HepG2 (cell line): ENCODE measurements around the gene MEF2D. TPM values are rescaled to one million over a fixed set of nuclear protein-coding genes. Genes with fewer than 3 reads are reported as not detected.
A peak's percentile ranks its signal among the peaks of the same experiment; 100 is the strongest.

Source experiments
- CHD2 ChIP-seq: IDR thresholded peaks from 2 replicates; pipeline ENCODE4 v1.6.1; 2011; ENCODE audit warnings: low read depth, low read length, improper control_type of control experiment
- GTF3A ChIP-seq: sonication (generic); formaldehyde crosslinking; conservative IDR thresholded peaks from 2 replicates; pipeline ENCODE4 v1.4.0; 2020; ENCODE audit warnings: mild to moderate bottlenecking, missing genetic modification reagents
- MXD4 ChIP-seq: IDR thresholded peaks from 2 replicates; pipeline ENCODE4 v1.6.1; 2016; ENCODE audit warnings: mild to moderate bottlenecking, missing biosample characterization, missing genetic modification reagents
- NFRKB ChIP-seq: fragments of 450-650 bp; IDR thresholded peaks from 2 replicates; pipeline ENCODE4 v1.6.1; 2017
- PPARG ChIP-seq: conservative IDR thresholded peaks from 2 replicates; pipeline ENCODE4 v1.6.1; 2016; ENCODE audit warnings: missing biosample characterization, missing genetic modification reagents
- SIN3A ChIP-seq: IDR thresholded peaks from 2 replicates; pipeline ENCODE4 v1.6.1; 2011; ENCODE audit warnings: low read depth, mild to moderate bottlenecking, control low read depth, low read length, borderline replicate concordance
- SSRP1 ChIP-seq: IDR thresholded peaks from 2 replicates; pipeline ENCODE4 v1.6.1; 2016; ENCODE audit warnings: control low read depth
- ZBTB7B ChIP-seq: sonication (generic); formaldehyde crosslinking; IDR thresholded peaks from 2 replicates; pipeline ENCODE4 v1.4.0; 2020; ENCODE audit warnings: missing genetic modification reagents
- ZMAT3 ChIP-seq: sonication (generic); formaldehyde crosslinking; conservative IDR thresholded peaks from 2 replicates; pipeline ENCODE4 v1.7.0; 2021; ENCODE audit warnings: missing genetic modification reagents
- ZNF326 ChIP-seq: sonication (generic); formaldehyde crosslinking; IDR thresholded peaks from 2 replicates; pipeline ENCODE4 v1.4.0; 2020; ENCODE audit warnings: missing genetic modification reagents, borderline replicate concordance
- ZNF33A ChIP-seq: sonication (generic); formaldehyde crosslinking; IDR thresholded peaks from 2 replicates; pipeline ENCODE4 v1.5.1; 2020; ENCODE audit warnings: missing genetic modification reagents, mild to moderate bottlenecking, moderate library complexity, borderline replicate concordance
- ZNF468 ChIP-seq: sonication (generic); formaldehyde crosslinking; IDR thresholded peaks from 2 replicates; pipeline ENCODE4 v1.8.0; 2022; ENCODE audit warnings: mild to moderate bottlenecking, moderate library complexity, missing genetic modification reagents
- ZNF484 ChIP-seq: sonication (generic); formaldehyde crosslinking; IDR thresholded peaks from 2 replicates; pipeline ENCODE4 v1.5.1; 2020; ENCODE audit warnings: mild to moderate bottlenecking, low read depth, missing genetic modification reagents, borderline replicate concordance
- ZNF670 ChIP-seq: sonication (generic); formaldehyde crosslinking; IDR thresholded peaks from 2 replicates; pipeline ENCODE4 v1.8.0; 2022; ENCODE audit warnings: mild to moderate bottlenecking, missing genetic modification reagents, borderline replicate concordance
- ZNF788 ChIP-seq: sonication (generic); formaldehyde crosslinking; IDR thresholded peaks from 2 replicates; pipeline ENCODE4 v1.5.0; 2020; ENCODE audit warnings: mild to moderate bottlenecking, missing genetic modification reagents, borderline replicate concordance
- ZNF816 ChIP-seq: sonication (generic); formaldehyde crosslinking; IDR thresholded peaks from 2 replicates; pipeline ENCODE4 v1.8.0; 2022; ENCODE audit warnings: missing genetic modification reagents, mild to moderate bottlenecking, borderline replicate concordance
- polyA plus RNA-seq, 8 experiments: library from polyadenylated mRNA; depleted of rRNA in 3 of 8; stranded (reverse) in 7 of 8; unstranded in 1 of 8; fragments of >200 nt; fragmentation: Illumina TruSeq in 4 of 8; extraction: Trizol in 4 of 8; gene quantifications; 2 replicates each; pipeline versions ENCODE4 v1.2.1 to v1.2.3, GENCODE V29; 2011 to 2016; ENCODE audit warnings: low read depth in 4 of 8, missing spikeins in 1 of 8, mixed read lengths in 1 of 8; ENCODE audit not compliant: insufficient read depth in 1 of 8
- total RNA-seq, 5 experiments: library from RNA; depleted of rRNA; stranded (reverse); fragments of >200 nt; fragmentation: Illumina TruSeq; extraction: Trizol; gene quantifications; 2 replicates each; pipeline ENCODE4 v1.2.3, GENCODE V29; 2016; ENCODE audit warnings: low read depth in 1 of 5
- TF ChIP-seq, protein P1 (sequence below): IDR thresholded peaks from 2 replicates; pipeline ENCODE4 v1.6.1; 2016; ENCODE audit warnings: mild to moderate bottlenecking, missing biosample characterization, missing genetic modification reagents
- TF ChIP-seq, protein P2 (sequence below): sonication (generic); formaldehyde crosslinking; IDR thresholded peaks from 2 replicates; pipeline ENCODE4 v1.8.1; 2023; ENCODE audit warnings: mild to moderate bottlenecking, moderate library complexity, missing genetic modification reagents
- TF ChIP-seq, protein P3 (sequence below): IDR thresholded peaks from 2 replicates; pipeline ENCODE4 v1.6.1; 2016; ENCODE audit warnings: missing compliant biosample characterization, missing genetic modification reagents, borderline replicate concordance
- TF ChIP-seq, protein P4 (sequence below): sonication (generic); formaldehyde crosslinking; IDR thresholded peaks from 2 replicates; pipeline ENCODE4 v1.4.0; 2020; ENCODE audit warnings: missing genetic modification reagents, borderline replicate concordance
- TF ChIP-seq, protein P5 (sequence below): sonication (generic); formaldehyde crosslinking; IDR thresholded peaks from 2 replicates; pipeline ENCODE4 v1.8.1; 2023; ENCODE audit warnings: mild to moderate bottlenecking, missing genetic modification reagents, borderline replicate concordance
- TF ChIP-seq, protein P6 (sequence below): sonication (generic); formaldehyde crosslinking; IDR thresholded peaks from 2 replicates; pipeline ENCODE4 v1.5.0; 2020; ENCODE audit warnings: mild to moderate bottlenecking, missing genetic modification reagents

MEF2D gene
- total and polyA plus RNA-seq, 2 of the 13 experiments (the other 11 are each of a cell fraction or from before 2014, with no cell fraction given) = 1.6 to 3.9 TPM

DNA sequence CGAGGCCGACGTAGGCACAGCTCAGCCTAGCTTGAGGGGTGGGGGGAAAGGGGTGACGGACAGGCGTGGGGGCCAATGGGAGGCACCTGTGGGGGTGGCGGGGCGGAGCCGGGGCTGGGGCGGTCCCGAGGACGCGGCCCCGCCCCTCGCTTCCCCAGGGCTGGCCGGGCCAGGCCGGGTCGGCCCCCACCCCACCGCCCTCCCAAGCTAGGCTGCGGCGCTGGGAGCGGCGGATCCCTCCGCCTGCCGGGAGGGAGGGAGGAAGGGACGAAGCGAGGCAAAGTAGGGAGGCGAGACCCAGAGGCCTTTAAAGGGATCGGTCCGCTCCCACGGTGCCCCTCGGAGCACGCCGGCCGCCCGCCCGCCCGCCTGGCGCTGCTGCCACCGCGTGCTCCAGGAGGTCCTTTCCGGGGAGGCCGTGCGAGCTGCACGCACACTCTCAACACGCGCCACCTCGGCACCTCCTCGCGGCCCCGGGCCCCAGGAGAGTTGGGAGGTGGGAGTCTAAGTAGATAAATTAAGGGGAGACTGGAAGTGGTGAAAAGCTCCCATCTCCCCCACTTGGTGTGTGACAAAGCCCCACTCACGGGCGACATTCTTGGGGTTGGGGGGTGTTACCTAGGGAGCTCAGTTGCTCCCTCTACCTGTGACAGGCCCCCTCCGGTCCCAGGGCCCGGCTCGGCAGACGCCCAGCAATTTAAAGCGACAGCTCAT is 375 bp upstream of the MEF2D start (continued):
- TF ChIP-seq, protein P1, sequence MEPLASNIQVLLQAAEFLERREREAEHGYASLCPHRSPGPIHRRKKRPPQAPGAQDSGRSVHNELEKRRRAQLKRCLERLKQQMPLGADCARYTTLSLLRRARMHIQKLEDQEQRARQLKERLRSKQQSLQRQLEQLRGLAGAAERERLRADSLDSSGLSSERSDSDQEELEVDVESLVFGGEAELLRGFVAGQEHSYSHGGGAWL (CRISPR knock-in tag) = peak; percentile 93
- TF ChIP-seq, protein P2, sequence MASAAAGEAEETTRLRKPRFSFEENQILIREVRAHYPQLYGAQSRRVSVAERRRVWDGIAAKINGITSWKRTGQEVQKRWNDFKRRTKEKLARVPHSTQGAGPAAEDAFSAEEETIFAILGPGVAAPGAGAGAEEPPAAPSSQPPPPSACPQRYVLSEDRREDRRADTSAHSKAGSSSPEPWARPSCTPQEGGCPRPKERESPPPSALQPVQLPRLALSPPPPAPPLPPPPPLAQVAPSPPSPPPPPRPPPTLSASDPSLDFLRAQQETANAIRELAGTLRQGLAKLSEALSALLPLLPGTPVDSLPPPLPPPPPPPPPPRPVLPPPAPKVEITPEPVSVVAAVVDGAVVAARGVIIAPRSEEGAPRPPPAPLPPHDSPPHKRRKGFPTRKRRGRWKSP (CRISPR knock-in tag) = peak; percentile 81
- TF ChIP-seq, protein P3, sequence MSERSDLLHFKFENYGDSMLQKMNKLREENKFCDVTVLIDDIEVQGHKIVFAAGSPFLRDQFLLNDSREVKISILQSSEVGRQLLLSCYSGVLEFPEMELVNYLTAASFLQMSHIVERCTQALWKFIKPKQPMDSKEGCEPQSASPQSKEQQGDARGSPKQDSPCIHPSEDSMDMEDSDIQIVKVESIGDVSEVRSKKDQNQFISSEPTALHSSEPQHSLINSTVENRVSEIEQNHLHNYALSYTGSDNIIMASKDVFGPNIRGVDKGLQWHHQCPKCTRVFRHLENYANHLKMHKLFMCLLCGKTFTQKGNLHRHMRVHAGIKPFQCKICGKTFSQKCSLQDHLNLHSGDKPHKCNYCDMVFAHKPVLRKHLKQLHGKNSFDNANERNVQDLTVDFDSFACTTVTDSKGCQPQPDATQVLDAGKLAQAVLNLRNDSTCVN (CRISPR knock-in tag) = 0 out of 2 replicates have a peak, but pooled peaks have one; percentile 24
- TF ChIP-seq ZMAT3 (CRISPR knock-in tag) (peak; percentile 85), ZBTB7B (CRISPR knock-in tag) (0 out of 2 replicates have a peak, but pooled peaks have one; percentile 42), CHD2 (peak; percentile 67; the same call in 1 of the 2 replicates), GTF3A (CRISPR knock-in tag) (no peak), ZNF816 (CRISPR knock-in tag) (peak; percentile 87; the same call in 1 of the 2 replicates), ZNF326 (CRISPR knock-in tag) (no peak), NFRKB (no peak), MXD4 (peak; percentile 59; the same call in 1 of the 2 replicates), ZNF484 (no peak), SIN3A (no peak), ZNF788 (CRISPR knock-in tag) (peak; percentile 44; the same call in 1 of the 2 replicates), SSRP1 (no peak), ZNF468 (no peak), ZNF33A (0 out of 2 replicates have a peak, but pooled peaks have one; percentile 71), ZNF670 (0 out of 2 replicates have a peak, but pooled peaks have one; percentile 80), PPARG (CRISPR knock-in tag) (peak; percentile 40)
- TF ChIP-seq, protein P4, sequence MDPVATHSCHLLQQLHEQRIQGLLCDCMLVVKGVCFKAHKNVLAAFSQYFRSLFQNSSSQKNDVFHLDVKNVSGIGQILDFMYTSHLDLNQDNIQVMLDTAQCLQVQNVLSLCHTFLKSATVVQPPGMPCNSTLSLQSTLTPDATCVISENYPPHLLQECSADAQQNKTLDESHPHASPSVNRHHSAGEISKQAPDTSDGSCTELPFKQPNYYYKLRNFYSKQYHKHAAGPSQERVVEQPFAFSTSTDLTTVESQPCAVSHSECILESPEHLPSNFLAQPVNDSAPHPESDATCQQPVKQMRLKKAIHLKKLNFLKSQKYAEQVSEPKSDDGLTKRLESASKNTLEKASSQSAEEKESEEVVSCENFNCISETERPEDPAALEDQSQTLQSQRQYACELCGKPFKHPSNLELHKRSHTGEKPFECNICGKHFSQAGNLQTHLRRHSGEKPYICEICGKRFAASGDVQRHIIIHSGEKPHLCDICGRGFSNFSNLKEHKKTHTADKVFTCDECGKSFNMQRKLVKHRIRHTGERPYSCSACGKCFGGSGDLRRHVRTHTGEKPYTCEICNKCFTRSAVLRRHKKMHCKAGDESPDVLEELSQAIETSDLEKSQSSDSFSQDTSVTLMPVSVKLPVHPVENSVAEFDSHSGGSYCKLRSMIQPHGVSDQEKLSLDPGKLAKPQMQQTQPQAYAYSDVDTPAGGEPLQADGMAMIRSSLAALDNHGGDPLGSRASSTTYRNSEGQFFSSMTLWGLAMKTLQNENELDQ (CRISPR knock-in tag) = no peak
- TF ChIP-seq, protein P5, sequence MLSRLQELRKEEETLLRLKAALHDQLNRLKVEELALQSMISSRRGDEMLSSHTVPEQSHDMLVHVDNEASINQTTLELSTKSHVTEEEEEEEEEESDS (CRISPR knock-in tag) = no peak
- TF ChIP-seq, protein P6, sequence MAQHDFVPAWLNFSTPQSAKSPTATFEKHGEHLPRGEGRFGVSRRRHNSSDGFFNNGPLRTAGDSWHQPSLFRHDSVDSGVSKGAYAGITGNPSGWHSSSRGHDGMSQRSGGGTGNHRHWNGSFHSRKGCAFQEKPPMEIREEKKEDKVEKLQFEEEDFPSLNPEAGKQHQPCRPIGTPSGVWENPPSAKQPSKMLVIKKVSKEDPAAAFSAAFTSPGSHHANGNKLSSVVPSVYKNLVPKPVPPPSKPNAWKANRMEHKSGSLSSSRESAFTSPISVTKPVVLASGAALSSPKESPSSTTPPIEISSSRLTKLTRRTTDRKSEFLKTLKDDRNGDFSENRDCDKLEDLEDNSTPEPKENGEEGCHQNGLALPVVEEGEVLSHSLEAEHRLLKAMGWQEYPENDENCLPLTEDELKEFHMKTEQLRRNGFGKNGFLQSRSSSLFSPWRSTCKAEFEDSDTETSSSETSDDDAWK (CRISPR knock-in tag) = no peak
